SW480 (cell line): Measurements from ENCODE around the gene NAGK.
"Not testable (repeated sequence)": the region's sequence is repeated elsewhere in the genome, so short reads cannot be mapped to it uniquely, and the experiment has no call there.

Source experiments
- DNase-seq: peaks from one replicate; pipeline ENCODE4 v3.0.0-alpha.2; 2016; ENCODE audit warnings: low spot score

NAGK gene

DNA sequence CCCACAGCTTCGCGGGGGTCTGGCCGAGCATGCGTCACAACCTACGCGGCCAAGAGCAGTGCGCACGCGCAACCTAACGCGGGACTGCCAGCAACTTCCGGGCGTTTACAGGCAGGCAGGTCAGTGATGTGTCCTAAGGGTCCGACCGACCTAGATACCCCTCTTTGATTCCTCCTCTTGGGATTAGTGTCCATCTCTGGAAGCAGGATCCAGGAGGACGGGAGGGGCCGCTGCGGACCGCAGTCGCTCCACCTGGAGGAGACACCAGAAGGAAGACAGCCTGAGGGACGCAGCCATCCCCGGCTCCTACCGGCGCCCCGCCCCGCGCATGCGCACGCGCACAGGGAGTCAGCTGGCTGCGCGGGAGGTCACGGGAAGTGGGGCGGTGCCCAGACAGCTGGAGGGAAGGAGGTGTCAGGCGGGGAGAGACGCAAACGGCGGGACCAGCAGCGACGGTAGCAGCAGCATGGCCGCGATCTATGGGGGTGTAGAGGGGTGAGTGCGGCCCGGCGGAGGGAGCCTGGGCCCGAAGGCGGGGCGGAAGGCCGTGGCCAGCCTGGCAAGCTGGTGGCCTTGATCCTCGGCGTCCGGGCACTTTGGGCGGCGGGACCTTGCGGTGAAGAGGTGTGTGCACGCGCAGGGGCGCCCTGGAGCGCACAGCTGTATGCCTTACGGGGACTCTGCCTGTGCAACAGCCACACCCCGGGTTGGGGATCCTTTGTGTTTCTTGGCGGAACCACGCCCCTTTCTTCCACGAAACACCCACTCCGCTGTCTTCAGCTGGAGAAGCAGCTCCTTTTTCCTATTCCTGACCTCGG lies at the start of gene NAGK:
Gene NAGK, plus strand, starts transcription at position 431 of the 818 bp plus-strand sequence. Its CDS starts 36 bp downstream, at position 467.
- peak; percentile 96 for DNase-seq

DNA sequence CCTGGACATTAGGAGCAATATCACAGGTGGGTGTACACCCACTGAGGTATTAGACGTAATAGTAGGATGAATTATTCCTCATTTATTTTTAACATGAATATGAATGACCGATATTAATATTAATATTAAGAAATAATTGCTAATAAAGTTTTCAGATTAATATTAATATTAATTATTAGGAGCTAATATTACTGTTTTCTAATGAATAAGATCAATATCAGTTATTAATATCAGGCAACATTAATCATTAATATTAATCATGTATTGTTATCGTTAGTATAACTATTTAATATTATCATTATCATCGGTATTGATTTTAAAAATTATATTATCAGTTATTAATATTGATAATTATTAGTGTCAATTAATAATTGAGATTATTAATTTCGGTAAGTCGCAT lies 48.5 kb upstream of the NAGK start:
- not testable (repeated sequence) for DNase-seq

DNA sequence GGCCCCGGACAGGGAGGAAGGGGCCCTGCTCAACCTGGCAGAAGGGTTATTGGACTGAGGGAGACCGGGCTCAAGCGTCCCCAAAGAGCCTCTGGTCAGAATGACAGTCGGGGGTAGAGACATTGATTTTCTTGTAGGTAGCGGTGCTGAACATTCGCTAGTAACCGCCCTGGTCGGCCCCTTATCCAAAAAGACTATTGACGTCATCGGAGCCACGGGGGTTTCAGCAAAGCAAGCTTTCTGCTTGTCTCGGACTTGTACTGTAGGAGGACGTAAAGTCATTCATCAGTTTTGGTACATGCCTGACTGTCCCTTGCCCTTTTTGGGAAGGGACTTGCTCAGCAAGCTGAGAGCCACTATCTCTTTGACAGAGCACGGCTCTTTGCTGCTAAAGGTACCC lies 47.1 kb upstream of the NAGK start:
- not testable (repeated sequence) for DNase-seq

DNA sequence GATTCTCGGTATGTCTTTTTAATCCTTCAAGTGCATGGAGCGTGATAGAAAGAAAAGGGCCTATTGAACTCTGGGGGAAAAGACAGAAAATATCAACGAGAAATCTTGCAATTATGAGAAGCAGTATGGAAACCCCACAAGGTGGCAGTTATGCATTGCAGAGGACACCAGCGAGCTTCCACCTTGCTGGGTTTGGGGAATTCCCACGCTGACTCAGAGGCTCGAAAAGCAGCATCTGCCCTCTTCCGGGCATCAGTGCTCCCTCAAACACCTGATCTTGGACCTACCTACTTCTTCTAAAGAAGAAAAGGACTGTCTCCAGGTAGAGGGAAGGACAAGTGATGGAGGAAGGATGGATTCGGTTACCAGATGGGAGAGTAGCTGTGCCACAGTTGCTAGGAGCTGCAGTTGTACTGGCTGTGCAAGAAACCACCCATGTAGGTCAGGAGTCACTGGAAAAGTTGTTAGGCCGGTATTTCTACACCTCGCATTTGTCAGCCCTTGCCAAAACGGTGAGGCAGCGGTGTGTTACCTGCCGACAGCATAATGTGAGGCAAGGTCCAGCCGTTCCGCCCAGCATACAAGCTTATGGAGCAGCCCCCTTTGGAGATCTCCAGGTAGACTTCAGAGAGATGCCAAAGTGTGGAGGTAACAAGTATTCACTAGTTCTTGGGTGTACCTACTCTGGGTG lies 44.8 kb upstream of the NAGK start:
- peak; percentile 16 for DNase-seq

DNA sequence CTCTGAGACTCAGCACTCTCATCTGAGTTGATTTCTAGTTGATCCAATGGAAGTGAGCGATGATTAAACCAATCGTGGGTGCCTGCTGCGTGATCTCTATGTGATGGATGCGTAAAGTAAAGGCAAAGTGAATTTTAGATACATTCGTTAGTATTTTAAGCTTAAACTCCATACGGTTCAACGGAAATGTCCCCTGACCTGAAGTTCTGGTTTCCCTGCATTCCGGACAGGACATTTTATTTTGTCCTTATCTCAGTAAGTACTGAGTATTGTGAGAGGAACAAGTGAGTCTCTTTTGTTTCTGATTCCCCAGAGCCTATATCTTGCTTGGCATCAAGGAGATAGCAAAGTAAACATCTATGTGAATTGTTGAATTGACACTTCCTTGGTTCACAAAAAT lies 32.2 kb upstream of the NAGK start:
- not testable (repeated sequence) for DNase-seq

DNA sequence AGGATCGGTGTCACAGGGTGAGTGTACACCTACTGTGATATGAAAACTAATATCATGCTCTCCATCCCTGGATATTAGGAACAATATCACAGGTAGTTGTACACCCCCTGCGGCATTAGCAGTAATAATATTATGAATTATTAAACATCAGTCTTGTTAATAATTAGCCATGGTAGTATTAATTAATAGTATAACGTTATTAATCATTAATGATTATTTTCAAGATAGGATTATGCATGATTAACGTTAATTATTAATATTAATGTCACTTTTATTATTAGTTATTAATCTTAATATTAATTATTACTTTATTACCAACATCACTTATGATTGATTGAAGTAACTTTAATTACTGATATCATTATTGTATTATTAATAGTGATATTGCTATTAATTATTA lies 26.2 kb upstream of the NAGK start:
- no peak for DNase-seq

DNA sequence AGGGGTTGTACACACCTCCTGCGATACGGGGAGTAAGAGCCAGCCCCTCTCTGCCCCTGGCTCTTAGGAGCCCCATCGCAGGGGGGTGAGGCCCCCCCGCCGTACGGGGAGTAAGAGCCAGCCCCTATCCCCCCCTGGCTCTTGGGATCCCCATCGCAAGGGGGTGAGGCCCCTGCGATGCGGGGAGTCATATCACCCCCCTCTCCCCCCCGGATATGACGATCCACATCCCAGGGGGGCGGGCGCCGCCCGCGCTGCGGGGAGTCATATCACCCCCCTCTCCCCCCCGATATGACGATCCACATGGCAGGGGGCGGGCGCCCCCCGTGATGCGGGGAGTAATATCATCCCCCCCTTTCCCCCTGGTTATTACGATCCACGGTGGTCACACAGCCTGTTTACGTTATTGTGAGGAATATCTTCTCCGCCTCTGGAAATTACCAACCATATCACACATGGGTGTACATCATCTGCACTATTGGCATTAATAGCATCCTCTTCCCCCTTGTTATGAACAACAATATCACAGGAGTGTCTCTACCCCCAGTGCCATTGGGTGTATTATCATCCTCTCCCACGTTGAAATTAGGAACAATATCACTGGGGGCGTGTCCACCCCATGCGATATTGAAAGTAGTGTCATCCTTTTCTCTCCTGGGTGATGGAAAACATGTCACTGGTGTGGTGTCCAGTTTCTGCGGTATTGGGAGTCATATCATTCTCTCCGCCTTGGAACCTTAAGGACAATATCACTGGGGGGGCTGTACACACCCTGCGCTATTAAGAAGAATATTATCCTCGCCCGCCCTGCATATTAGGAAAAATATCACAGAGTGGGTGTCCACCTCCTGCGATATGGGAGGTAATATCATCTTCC lies 24.7 kb upstream of the NAGK start:
- no peak for DNase-seq

DNA sequence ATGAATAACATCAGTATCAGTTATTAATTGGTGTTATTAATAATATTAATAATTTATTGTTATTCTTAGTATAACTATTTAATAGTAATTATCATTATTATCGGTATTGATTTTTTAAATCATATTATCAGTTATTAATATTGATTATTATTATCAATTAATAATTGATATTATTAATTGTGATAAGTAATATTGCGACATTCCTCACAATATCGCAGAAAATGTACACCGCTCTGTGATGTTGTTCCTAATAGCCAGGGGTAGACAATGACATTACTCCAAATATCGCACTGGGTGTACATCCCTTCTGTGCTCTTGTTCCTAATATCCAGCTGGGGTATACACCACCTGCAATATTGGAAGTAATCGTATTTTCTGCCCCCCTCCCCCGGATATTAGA lies 23.3 kb upstream of the NAGK start:
- no peak for DNase-seq

DNA sequence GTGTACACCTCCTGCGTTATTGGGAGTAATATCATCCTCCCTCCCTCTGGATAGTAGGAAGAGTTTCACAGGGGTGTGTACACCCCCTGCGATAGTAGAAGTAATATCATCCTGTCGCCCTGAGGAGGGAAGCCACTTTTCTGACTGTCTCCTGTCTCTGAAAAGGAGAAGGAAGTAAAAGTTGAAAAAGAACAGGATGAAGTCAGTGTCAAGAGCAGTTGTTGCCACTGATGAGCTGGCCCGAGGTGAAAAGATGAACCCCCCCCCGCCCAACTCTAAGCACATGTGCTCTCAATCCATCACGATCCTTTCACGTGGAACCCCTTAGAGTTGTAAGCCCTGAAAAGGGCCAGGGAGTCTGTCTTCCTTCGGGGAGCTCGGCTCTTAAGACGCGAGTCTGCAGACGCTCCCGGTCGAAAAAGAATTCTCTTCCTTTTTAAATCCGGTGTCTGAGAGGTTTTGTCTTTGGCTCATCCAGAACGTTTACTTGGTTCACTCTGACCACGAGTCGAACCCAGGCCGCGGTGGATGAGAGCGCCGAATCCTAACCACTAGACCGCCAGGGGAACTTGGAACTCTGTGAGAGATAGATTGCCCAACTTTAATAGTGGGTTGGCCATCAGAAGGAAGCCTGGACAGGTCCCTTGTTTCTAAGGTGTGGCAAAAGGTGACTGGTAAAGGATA lies 22.4 kb upstream of the NAGK start:
- DNase-seq: no peak

DNA sequence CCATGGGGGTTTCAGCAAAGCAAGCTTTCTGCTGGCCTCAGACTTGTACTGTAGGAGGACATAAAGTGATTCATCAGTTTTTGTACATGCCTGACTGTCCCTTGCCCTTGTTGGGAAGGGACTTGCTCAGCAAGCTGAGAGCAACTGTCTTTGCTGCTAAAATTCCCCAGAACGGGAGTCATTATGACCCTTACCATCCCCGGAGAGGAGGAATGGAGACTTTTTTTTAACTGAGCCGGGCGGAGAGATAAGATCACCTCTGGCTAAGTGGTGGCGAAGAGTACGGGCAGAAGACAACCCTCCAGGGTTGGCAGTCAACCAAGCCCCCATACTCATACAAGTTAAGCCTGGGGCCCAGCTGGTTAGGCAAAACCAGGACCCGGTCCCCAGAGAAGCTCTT lies 20.4 kb upstream of the NAGK start:
- no peak for DNase-seq

DNA sequence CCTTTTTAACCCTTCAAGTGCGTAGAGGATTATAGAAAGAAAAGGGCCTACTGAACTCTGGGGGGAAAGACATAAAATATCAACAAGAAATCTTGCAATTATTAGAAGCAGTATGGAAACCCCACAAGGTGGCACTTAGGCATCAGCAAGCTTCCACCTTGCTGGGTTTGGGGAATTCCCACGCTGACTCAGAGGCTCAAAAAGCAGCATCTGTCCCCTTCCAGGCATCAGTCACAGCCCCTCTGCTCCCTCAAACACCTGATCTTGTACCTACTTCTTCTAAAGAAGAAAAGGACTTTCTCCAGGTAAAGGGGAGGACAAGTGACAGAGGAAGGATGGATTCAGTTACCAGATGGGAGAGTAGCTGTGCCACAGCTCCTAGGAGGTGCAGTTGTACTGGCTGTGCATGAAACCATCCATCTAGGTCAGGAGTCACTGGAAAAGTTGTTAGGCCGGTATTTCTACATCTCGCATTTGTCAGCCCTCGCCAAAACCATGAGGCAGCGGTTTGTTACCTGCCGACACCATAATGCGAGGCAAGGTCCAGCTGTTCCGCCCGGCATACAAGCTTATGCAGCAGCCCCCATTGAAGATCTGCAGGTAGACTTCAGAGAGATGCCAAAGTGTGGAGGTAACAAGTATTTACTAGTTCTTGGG lies 18.6 kb upstream of the NAGK start:
- not testable (repeated sequence) for DNase-seq

DNA sequence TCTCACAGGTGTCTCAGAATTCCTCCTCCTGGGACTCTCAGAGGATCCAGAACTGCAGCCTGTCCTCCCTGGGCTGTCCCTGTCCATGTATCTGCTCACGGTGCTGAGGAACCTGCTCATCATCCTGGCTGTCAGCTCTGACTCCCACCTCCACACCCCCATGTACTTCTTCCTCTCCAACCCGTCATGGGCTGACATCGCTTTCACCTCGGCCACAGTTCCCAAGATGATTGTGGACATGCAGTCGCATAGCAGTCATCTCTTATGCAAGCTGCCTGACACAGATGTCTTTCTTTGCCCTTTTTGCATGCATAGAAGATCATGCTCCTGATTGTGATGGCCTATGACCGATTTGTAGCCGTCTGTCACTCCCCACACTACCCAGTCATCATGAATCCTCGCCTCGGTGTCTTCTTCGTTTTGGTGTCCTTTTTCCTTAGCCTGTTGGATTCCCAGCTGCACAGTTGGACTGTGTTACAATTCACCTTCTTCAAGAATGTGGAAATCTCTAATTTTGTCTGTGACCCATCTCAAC lies 13.2 kb upstream of the NAGK start:
- DNase-seq: not testable (repeated sequence)

DNA sequence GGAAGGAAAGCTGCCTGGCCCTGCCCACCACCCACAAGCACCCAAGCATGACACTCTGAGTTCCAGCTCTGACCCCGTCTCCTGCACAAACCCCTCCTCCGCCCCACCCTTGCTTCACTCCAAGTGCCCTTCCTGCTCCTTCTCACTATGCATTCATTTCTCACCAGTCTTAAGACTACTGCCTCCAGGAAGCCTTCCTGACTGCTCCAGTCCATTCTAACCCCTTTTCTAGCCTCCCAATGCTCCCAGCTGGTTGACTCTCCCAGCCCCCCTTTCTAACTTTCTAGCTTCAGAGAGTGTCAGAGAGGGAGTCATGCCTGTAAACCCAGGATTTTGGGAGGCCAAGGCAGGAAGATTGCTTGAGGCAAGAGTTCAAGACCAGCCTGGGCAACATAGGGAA lies 8.2 kb upstream of the NAGK start:
- no peak for DNase-seq

DNA sequence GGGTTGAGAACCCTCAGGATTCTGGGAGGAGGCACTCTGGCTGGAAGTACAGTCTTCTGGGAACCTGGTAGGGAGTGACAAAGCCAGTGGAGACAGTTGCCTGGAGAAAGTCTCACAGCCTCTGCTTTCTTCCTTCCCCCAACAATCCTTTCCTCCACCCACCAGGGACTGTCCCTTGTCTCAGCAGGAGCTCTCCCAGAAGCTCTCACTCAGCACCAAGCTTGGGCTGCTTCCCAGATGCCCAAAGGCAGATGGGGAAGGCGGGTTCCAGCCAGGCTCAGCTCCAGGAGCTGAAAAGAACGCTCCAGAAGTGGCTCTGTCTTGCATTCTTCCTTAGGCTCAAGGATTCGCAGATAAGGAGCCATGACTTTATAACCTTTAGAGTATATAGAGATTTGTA lies 7.6 kb upstream of the NAGK start:
- no peak for DNase-seq

DNA sequence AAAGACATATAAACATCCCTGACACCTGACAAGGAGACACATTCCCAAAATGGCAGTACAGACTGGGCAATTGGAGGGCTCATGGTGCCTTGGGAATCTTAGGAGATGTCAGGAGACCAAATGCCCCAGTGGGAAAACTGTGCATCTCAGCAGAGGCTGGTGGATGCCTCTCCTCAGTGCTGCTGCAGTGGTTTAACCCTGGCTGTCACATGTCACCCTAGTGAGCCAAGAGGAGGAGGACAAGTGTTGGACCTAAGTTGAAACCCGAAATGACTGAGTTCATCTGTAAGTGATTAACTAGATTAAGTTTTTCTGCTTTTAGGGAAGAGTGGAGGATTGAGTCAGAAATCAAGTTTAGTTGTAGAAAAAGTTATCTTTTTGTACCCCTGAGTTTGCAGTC lies 5.2 kb upstream of the NAGK start:
- DNase-seq: no peak

DNA sequence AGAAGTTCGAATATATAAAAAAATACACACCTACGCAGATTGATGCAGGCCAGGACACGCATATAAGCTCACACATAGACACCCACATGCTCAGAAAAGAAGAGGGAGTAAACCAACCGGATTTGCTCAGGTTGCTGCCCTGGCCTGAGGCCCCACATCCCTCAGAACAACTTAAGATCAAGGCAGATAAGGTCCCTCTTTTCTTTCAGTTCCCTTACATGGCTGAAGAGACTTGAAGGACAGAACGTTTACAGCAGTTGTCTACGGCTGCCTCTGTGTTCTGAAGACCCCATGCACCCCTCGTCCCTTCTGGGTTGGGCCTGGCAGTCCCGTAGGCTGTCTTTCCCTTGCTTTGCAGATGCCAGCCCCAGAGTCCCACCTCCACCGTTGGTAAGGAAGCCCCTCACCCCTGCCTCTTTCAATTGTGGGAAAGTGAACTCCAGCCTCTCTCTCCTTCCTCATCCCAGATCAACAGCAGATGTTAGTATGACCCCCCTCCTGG lies 4.3 kb upstream of the NAGK start:
- DNase-seq: no peak

DNA sequence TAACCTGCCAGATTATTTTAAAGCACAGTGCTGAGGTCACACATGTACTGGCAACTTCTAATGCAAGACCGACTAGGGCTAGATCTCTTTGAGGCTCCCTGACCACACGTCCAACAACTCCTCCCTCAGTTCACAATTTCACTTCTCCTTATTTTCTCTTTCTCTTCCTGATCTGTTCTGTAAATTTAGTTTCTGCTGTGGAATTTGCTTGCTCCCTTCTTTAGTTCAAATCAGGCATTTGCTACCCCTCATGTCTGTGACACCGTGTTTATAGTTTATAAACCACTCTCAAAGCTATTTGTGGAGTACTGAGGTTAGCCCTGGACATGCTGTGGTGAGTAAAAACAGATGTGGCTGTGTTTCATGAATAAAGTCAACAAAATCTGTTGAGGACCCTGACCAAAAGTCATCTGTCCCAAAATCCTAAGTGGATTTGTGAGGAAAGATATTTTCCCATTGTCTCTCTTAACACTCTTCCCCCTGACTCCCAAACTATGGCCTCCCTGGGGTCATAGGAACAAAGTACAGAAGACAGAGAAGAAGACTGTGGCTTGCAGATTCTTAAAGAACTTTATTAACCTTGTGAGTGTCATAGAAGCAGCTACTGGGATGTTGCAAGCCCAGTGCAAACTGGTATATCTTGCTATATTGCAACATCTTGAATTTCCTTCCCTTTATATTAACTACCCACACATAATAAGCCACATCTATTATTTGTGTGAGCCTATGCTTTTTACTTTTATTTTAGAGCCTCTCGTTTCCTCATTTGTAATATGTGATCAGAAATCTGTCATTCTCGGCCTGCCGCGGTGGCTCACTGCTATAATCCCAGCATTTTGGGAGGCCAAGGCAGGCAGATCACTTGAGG lies 3.5 kb upstream of the NAGK start:
- no peak for DNase-seq

DNA sequence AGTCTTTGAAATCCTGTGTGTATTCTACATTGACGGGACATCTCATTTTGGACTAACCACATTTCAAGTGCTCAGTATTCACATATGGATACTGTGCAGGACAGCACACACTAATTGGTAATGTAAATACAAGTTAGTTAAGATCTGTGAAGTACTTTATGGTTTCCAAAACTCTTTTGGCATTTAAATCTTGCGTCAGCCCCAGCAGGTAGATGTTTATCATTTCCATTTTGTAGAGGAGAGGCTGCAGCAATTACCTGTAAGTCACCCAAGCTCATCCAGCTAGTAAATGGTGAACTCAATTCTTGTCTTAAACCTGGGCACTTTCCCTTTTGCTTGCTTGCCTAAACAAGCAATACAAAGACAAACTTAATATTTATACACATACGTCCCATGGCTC lies 1.6 kb upstream of the NAGK start:
- DNase-seq: no peak

DNA sequence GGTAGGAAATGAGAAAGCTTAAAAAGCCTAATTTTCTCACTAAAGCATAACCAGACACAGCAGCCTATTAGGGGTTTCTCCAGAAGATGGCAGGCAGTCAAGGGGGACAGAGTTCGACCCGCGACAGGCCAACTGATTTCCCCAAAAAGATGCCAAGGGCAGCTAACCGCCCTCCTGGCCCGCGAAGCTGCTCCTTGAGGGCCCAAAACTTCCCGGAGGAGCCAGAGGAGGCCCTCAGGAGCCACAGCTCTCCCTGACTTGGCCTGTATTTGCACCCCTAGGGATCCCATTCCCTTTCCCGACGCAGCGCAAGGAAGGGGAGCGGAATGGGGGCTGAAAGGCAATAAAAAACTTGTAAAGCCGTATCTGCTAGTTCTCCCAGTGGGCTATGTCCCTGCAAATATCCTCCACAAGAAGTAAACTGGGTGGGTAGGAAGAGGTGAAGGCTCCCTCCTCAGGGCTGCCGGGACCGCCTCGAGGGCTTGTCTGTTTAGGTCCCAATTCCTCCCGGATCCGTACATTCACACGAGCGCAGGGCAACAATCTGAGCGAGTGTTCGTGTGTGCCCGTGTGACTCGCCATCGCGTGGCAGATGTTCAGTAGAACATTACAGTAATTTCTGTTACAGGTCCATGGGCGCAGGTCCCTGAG lies 756 bp upstream of the NAGK start:
- no peak for DNase-seq

DNA sequence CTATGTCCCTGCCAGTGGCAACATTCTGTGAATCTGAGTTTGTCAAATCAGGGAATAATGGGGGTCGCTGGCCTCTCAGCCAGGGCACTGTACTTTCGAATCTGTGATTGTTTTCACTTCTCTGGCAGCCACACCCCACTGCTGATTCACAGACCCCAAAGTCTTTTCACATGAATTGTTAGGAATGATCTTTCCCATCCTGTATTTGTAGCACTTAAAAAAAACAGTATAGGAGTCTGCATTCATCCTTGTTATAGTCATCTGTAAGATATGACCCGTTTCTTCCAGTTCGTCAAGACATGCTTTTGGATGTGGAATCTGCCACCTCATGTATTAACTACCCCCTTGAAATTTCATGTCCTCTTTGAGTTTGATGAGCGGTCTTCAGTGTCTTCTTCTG lies 928 bp downstream of the NAGK start:
- no peak for DNase-seq
